ENCODE results near the gene RGS6.

RGS6 gene

GRCh38 chr14:72554994-72555608 is 622.9 kb downstream of the RGS6 start:
- DNase-seq (ENCODE audit: low read depth), result no peak

- DNase-seq (ENCODE audit: low read depth), result no peak
These were observed 623.4 kb downstream of the RGS6 start for GRCh38 chr14:72555609-72556000.

- DNase-seq (ENCODE audit: low read depth), result no peak
These were observed 625.4 kb downstream of the RGS6 start for GRCh38 chr14:72557671-72558070.

GRCh38 chr14:72558721-72559120 is 626.5 kb downstream of the RGS6 start:
- peak; percentile 80 for DNase-seq (ENCODE audit: low read depth)

- DNase-seq (ENCODE audit: low read depth), result peak; percentile 26
These were observed 627.0 kb downstream of the RGS6 start for GRCh38 chr14:72559202-72559601.

- DNase-seq (ENCODE audit: low read depth), result no peak
These were observed 627.5 kb downstream of the RGS6 start for GRCh38 chr14:72559669-72560255.

GRCh38 chr14:72560331-72560730 is 628.1 kb downstream of the RGS6 start:
- no peak for DNase-seq (ENCODE audit: low read depth)

GRCh38 chr14:72560889-72561493 is 628.8 kb downstream of the RGS6 start:
- DNase-seq (ENCODE audit: low read depth), result no peak

GRCh38 chr14:72562300-72562699 is 630.1 kb downstream of the RGS6 start:
- no peak for DNase-seq (ENCODE audit: low read depth)

GRCh38 chr14:72563676-72564075 is 631.4 kb downstream of the RGS6 start:
- no peak for DNase-seq (ENCODE audit: low read depth)

GRCh38 chr14:72565149-72565559 is 632.9 kb downstream of the RGS6 start:
- no peak for DNase-seq (ENCODE audit: low read depth)

- no peak for DNase-seq (ENCODE audit: low read depth)
These were observed 633.7 kb downstream of the RGS6 start for GRCh38 chr14:72565917-72566316.

GRCh38 chr14:72567226-72567625 is 635.0 kb downstream of the RGS6 start:
- no peak for DNase-seq (ENCODE audit: low read depth)

GRCh38 chr14:72568296-72568992 is 636.2 kb downstream of the RGS6 start:
- no peak for DNase-seq (ENCODE audit: low read depth)

GRCh38 chr14:72573725-72574417 is 641.6 kb downstream of the RGS6 start:
- DNase-seq (ENCODE audit: low read depth), result no peak

- DNase-seq (ENCODE audit: low read depth), result no peak
These were observed 642.5 kb downstream of the RGS6 start for GRCh38 chr14:72574715-72575114.

- DNase-seq (ENCODE audit: low read depth), result no peak
These were observed 644.0 kb downstream of the RGS6 start for GRCh38 chr14:72576258-72576657.

GRCh38 chr14:72577521-72577920 is 645.3 kb downstream of the RGS6 start:
- DNase-seq (ENCODE audit: low read depth), result no peak

GRCh38 chr14:72578514-72578913 is 646.3 kb downstream of the RGS6 start:
- DNase-seq (ENCODE audit: low read depth), result no peak

GRCh38 chr14:72582582-72582981 is 650.4 kb downstream of the RGS6 start:
- DNase-seq (ENCODE audit: low read depth), result no peak

GRCh38 chr14:72583316-72584272 is 651.4 kb downstream of the RGS6 start:
- DNase-seq (ENCODE audit: low read depth), result no peak

All from stromal cell of bone marrow (primary cell).